ENCODE results near the gene FCHSD1. TPM values are rescaled to one million over a fixed set of nuclear protein-coding genes. Genes with fewer than 3 reads are reported as not detected.

Gene FCHSD1
- polyA plus RNA-seq, 1 of the 3 experiments (the other 2 are of a cell fraction), result 49.2 TPM

- peak overlapping the region; percentile 93 for H3K4me2 ChIP-seq
- no peaks in the 10 kb centered on the region for H3K9me3 ChIP-seq
- peaks cover 0 to 15% of the 10 kb centered on the region in 2 experiments; a peak in 1 of 4 replicates for H3K4me1 ChIP-seq (ENCODE audit: control insufficient read depth in 1 of 2, insufficient read depth in 2 of 2, low read depth in 1 of 2, low read length in 1 of 2)
- no peak overlapping the region for H3K27ac ChIP-seq (ENCODE audit: low read depth in 2 of 2, low read length in 1 of 2)
- peaks cover 8 to 37% of the 10 kb centered on the region in 2 experiments for H3K36me3 ChIP-seq (replicated peaks in 1 of 2; ENCODE audit: control insufficient read depth in 1 of 2, insufficient read depth in 2 of 2, low read length in 1 of 2)
- H3K27me3 ChIP-seq (ENCODE audit: insufficient read depth), result no peaks in the 10 kb centered on the region
- TF ChIP-seq PBX3 (IDR thresholded peaks at IDR 0.05), result no peak
- no peak for TF ChIP-seq RXRA (IDR thresholded peaks at IDR 0.05; ENCODE audit: borderline replicate concordance, low read depth)
- TF ChIP-seq JUND (IDR thresholded peaks at IDR 0.05), result no peak
- no peak for TF ChIP-seq TEAD4 (IDR thresholded peaks at IDR 0.05; ENCODE audit: borderline replicate concordance, insufficient read depth)
- no peak for TF ChIP-seq TCF12 (IDR thresholded peaks at IDR 0.05)
- no peak for TF ChIP-seq SIN3A (IDR thresholded peaks at IDR 0.05; ENCODE audit: borderline replicate concordance, low read depth, low read length)
- TF ChIP-seq RFX5 (IDR thresholded peaks at IDR 0.05; ENCODE audit: low read length), result no peak
- H4K20me1 ChIP-seq (ENCODE audit: insufficient read depth), result no peaks in the 10 kb centered on the region
- no peak for DNase-seq
- H3K4me3 ChIP-seq (ENCODE audit: low read depth in 2 of 2, low read length in 1 of 2), result peak overlapping the region in 1 of 2 experiments; percentile 83; a peak in 2 of 4 replicates
- ChIA-PET POLR2A (interaction anchor here (3.7 kb wide), 1 partner anchor 13 kb away, joined by 18 read pairs; the partner anchor contains the start of genes HDAC3 and RELL2), CTCF (interaction anchor here (1.6 to 2.7 kb wide), 3 partner anchors 15 to 83 kb away, joined by 5 to 13 read pairs (median 9); no protein-coding TSS in a partner anchor)
- no peak overlapping the region for H2AFZ ChIP-seq (ENCODE audit: low read depth)
- peaks cover 14% of the 10 kb centered on the region for H3K79me2 ChIP-seq (ENCODE audit: insufficient read depth)
- no peaks in the 10 kb centered on the region for H3K9me2 ChIP-seq
- no peak overlapping the region for H3K9ac ChIP-seq
- peaks cover 6% of the 10 kb centered on the region for H3F3A ChIP-seq (replicated peaks; ENCODE audit: insufficient read depth)
Measured at GRCh38 chr5:141649972-141650371, 1.2 kb downstream of the FCHSD1 start.

- Histone ChIP-seq H3K9me2 (no peaks in the 10 kb centered on the region), H3K4me2 (no peak overlapping the region), H4K20me1 (ENCODE audit: insufficient read depth) (no peaks in the 10 kb centered on the region), H3K27ac (ENCODE audit: low read depth in 2 of 2, low read length in 1 of 2) (no peak overlapping the region), H3K9ac (no peak overlapping the region), H3K36me3 (replicated peaks in 1 of 2; ENCODE audit: control insufficient read depth in 1 of 2, insufficient read depth in 2 of 2, low read length in 1 of 2) (peaks cover 8 to 41% of the 10 kb centered on the region in 2 experiments), H2AFZ (ENCODE audit: low read depth) (no peak overlapping the region), H3K79me2 (ENCODE audit: insufficient read depth) (peaks cover 14% of the 10 kb centered on the region), H3K9me3 (no peaks in the 10 kb centered on the region), H3K4me3 (ENCODE audit: low read depth in 2 of 2, low read length in 1 of 2) (no peak overlapping the region), H3F3A (replicated peaks; ENCODE audit: insufficient read depth) (peaks cover 6% of the 10 kb centered on the region), H3K4me1 (ENCODE audit: control insufficient read depth in 1 of 2, insufficient read depth in 2 of 2, low read depth in 1 of 2, low read length in 1 of 2) (peaks cover 0 to 15% of the 10 kb centered on the region in 2 experiments; a peak in 1 of 4 replicates), H3K27me3 (ENCODE audit: insufficient read depth) (no peaks in the 10 kb centered on the region)
- POLR2A ChIA-PET, result interaction anchor here (3.7 kb wide), 1 partner anchor 12 kb away, joined by 18 read pairs; the partner anchor contains the start of genes HDAC3 and RELL2
- TF ChIP-seq FOXJ3 (CRISPR knock-in tag; IDR thresholded peaks at IDR 0.05) (no peak), SIN3A (IDR thresholded peaks at IDR 0.05; ENCODE audit: borderline replicate concordance, low read depth, low read length) (no peak), FOXM1 (IDR thresholded peaks at IDR 0.05; ENCODE audit: low read depth) (no peak), ELF1 (IDR thresholded peaks at IDR 0.05) (no peak), POLR2AphosphoS5 (IDR thresholded peaks at IDR 0.05; ENCODE audit: low read depth, low read length) (no peak), RAD21 (IDR thresholded peaks at IDR 0.05; ENCODE audit: low read length) (no peak), RCOR1 (IDR thresholded peaks at IDR 0.05; ENCODE audit: low read length) (no peak), CTCF (IDR thresholded peaks at IDR 0.05) (no peak), TCF12 (IDR thresholded peaks at IDR 0.05) (no peak), PBX3 (IDR thresholded peaks at IDR 0.05) (no peak), EP300 (IDR thresholded peaks at IDR 0.05; ENCODE audit: borderline replicate concordance in 1 of 2, low read depth in 1 of 2, low read length in 1 of 2) (no peak), GABPA (IDR thresholded peaks at IDR 0.05; ENCODE audit: low read depth) (no peak), NFIC (IDR thresholded peaks at IDR 0.05; ENCODE audit: borderline replicate concordance) (no peak), USF2 (IDR thresholded peaks at IDR 0.05; ENCODE audit: borderline replicate concordance, low read depth, low read length) (no peak), TAF1 (IDR thresholded peaks at IDR 0.05; ENCODE audit: borderline replicate concordance, low read depth, low read length) (no peak)
- CTCF ChIA-PET, result interaction anchor here (1.4 to 2.7 kb wide), 6 partner anchors 12 to 312 kb away, joined by 5 to 13 read pairs (median 8); partner anchors contain the start of gene DIAPH1
- DNase-seq, result no peak
- WGBS (ENCODE audit: low lambda C conversion rate), result 97% methylated on average over 15 of the region's 17 CpGs
Measured at GRCh38 chr5:141649056-141649688, 2.0 kb downstream of the FCHSD1 start.
